GM12801 (cell line): Measurements from ENCODE around the gene TSHB.

Source experiments
- CTCF ChIP-seq: IDR thresholded peaks from one replicate; pipeline ENCODE4 v1.5.1; 2011; ENCODE audit warnings: control low read depth; ENCODE audit not compliant: insufficient read length; ENCODE audit errors: extremely low read depth

Gene TSHB

DNA sequence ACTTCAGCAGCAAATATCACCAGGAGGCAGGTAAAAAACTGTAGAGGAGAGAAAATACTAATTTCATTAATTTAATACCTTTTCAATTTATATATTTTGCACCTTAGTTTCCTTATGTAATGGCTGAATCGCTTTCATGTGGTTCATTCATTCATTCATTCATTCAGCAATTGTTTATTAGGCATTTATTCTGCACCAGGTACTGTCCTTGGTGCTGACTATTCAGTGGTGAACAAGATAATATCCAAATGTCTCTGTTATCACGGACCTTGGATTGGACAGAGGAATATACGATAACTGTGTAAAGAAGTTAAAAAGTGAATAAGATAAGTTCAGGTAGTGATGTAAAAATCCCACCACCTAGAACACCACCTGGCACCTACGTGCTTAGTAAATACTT is 30.9 kb downstream of the TSHB start:
- TF ChIP-seq CTCF, result no peak

DNA sequence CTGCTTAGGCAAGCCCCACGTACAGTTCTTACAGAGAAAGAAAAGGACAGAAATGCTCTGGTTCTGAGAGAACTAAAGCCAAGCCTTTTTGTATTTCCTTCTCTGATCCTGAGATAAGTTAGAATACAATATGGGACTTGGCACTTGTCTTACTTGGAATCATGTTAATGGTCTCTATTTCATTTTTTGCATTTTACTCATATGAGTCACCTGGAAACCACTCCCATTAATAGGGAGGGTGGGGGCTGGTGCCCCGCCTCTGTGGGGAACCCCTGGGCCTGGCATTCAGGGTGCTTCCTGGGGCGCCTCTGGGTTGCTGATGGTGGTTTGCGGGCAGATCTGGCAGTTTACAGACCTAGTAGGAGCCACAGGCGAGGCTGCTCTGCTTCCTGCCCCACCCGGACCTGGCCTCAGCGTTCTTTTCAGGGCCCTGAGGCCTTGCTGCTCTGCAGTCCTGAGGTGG is 32.9 kb downstream of the TSHB start:
- no peak for TF ChIP-seq CTCF

GRCh38 chr1:115063228-115063901 is 33.7 kb downstream of the TSHB start:
- no peak for TF ChIP-seq CTCF

DNA sequence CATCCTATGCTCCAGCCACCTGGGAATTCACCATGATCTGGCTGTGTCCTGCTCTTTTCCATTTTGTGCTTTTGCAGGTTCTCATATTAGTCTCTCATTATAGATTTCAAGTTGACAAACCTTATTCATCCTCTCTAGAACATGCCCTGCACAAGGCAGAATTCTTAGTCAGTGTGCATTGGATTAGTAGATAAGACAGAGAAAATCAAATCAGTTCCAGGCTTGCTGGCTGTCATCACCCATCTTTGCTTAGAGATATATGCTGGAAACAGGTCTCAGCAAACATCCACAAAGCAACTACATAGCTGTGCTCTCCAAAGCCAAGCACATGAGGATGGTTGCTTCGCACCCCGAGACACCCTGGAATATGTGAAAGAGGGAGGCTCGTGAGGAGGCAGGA is 34.8 kb downstream of the TSHB start:
- no peak for TF ChIP-seq CTCF

GRCh38 chr1:115065021-115065420 is 35.4 kb downstream of the TSHB start:
- TF ChIP-seq CTCF, result no peak

DNA sequence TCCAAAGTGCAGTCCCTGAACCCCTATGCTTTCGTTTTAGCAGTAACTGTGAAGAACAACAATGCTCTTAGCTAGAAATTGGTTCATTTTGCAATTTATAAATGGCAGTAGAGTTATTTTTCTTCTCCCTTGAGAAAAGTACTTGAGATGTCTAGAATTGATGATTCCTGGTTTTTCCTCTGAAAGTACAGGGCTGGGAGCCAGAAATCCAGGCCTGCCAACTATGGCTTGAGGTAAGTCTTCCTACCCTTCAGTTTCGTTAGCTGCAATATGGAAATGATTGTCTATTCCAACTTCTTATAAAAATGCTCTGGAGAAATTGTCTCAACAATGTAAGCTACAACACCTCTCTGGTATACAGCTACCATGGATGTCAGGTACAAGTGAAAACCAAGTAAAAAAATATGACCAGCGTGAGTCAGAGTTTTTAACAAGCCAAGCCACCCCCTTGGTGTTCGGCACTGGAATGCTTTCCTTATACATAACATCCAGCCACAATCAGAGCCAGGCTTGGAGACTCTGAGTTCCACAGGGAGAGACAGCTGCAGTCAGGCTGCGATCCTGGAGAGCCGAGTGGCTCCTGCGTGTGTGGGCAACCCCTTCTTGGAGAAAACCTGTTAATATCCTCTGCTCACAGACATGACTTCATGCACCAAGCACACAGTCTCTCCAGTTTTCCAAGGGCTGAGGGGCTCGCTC is 37.7 kb downstream of the TSHB start:
- no peak for TF ChIP-seq CTCF

DNA sequence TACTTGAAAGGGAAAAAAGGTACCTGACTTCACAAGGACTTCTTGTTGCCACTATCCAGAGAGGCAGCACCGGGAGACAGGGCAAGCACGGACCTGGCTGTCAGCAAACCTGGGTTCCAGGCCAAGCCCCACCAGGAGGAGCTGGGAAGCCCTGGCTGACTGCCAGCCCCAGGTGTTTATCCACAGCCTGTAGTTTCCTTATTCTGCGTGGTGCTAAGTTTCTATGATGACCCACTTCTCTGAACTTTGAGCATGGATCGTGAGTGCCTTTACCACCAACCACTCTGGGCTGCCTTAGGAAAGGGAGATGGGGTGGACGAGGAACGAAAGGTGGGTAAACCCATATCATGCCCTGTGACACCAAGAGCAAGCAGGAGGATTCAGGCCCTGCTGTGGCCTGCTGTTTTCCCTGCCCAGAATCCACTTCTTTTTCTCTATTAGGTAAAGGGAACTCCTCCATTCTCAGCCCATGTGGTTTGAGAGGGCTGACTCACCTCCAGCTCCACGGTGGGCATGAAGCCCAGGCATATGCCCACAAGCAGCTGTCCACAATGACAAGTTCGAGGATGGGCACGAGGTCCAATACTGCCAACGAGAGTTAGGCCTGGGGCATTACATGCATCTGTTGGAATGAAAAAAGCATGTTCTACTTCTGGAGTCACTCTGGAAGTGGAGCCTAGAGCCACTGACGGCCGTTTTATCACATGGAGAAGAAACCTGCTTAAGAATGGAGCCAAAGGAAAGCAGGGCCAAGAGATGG is 39.4 kb downstream of the TSHB start:
- no peak for TF ChIP-seq CTCF
